HG03095 (cell line): ENCODE data around the gene RRP8.
A peak's percentile ranks its signal among the peaks of the same experiment; 100 is the strongest.

ENCODE experiments used
- ATAC-seq: cut with Tn5 transposase; IDR thresholded peaks from one replicate; pipeline ENCODE4 v1.9.1; 2021; ENCODE audit warnings: moderate library complexity; ENCODE audit not compliant: unreplicated experiment

The RRP8 gene

GRCh38 chr11:6604790-6605189, 1.4 kb upstream of the RRP8 start:
- ATAC-seq: no peak

GRCh38 chr11:6604081-6604626, 738 bp upstream of the RRP8 start:
- ATAC-seq: peak; percentile 39

GRCh38 chr11:6602096-6602940, 1.1 kb downstream of the RRP8 start:
- no peak for ATAC-seq

GRCh38 chr11:6601041-6601461, 2.4 kb downstream of the RRP8 start:
- no peak for ATAC-seq

- no peak for ATAC-seq
Observed at GRCh38 chr11:6599881-6600390, 3.5 kb downstream of the RRP8 start.

- no peak for ATAC-seq
Observed at GRCh38 chr11:6599449-6599848, 4.0 kb downstream of the RRP8 start.

GRCh38 chr11:6598555-6598954, 4.9 kb downstream of the RRP8 start:
- ATAC-seq: no peak

GRCh38 chr11:6596239-6596877, 7.1 kb downstream of the RRP8 start:
- no peak for ATAC-seq

- no peak for ATAC-seq
Observed at GRCh38 chr11:6594142-6594768, 9.2 kb downstream of the RRP8 start.

- no peak for ATAC-seq
Observed at GRCh38 chr11:6588018-6588417, 15.4 kb downstream of the RRP8 start.

- ATAC-seq: no peak
Observed at GRCh38 chr11:6587360-6587953, 16.0 kb downstream of the RRP8 start.

- no peak for ATAC-seq
Observed at GRCh38 chr11:6586434-6587359, 16.7 kb downstream of the RRP8 start.

GRCh38 chr11:6584528-6584927, 18.9 kb downstream of the RRP8 start:
- ATAC-seq: no peak

- no peak for ATAC-seq
Observed at GRCh38 chr11:6583584-6583983, 19.8 kb downstream of the RRP8 start.

GRCh38 chr11:6579681-6580080, 23.7 kb downstream of the RRP8 start:
- no peak for ATAC-seq

- no peak for ATAC-seq
Observed at GRCh38 chr11:6578134-6578533, 25.3 kb downstream of the RRP8 start.

GRCh38 chr11:6576471-6577373, 26.7 kb downstream of the RRP8 start:
- ATAC-seq: no peak

GRCh38 chr11:6574816-6575715, 28.4 kb downstream of the RRP8 start:
- no peak for ATAC-seq
